A549 treated with dexamethasone at 1 μM for 4 hours (cell line): Measurements from ENCODE around the gene MYO5C. TPM values are rescaled to one million over a fixed set of nuclear protein-coding genes. Genes with fewer than 3 reads are reported as not detected.

ENCODE experiments used
- total RNA-seq: library from RNA; stranded (reverse); fragments of 200-300 nt; extraction: Qiagen RNA extraction; gene quantifications from 5 replicates; pipeline ENCODE4 v1.2.3, GENCODE V29; 2022

MYO5C gene
- 4.4 to 7.6 TPM (median 7.3 TPM) in 5 replicates for total RNA-seq

GRCh38 chr15:52295421-52296001 is at the start of gene MYO5C:
TSS of gene MYO5C (minus strand) at chr15:52295804. CDS start at chr15:52295636, 168 bp downstream.

GRCh38 chr15:52191207-52191606 is 104.4 kb downstream of the MYO5C start, which contains the start of gene GNB5:
TSS of gene GNB5 (minus strand) at chr15:52191392. CDS start at chr15:52184676, 6,716 bp downstream.

Other genes starting within 250 kb of the MYO5C start
- 0.11 to 0.17 TPM (median 0.14 TPM) in 3 of 5 replicates, not detected in the others for gene BCL2L10, start 183.0 kb downstream of the MYO5C start, total RNA-seq
- gene GNB5, start 104.4 kb downstream of the MYO5C start, total RNA-seq = 45.2 to 52.1 TPM (median 48.3 TPM) in 5 replicates
- gene MYO5A, start 233.1 kb upstream of the MYO5C start, total RNA-seq = 22.4 to 30.6 TPM (median 28.3 TPM) in 5 replicates